Measurements from ENCODE around the gene FXR2.

The FXR2 gene

GRCh38 chr17:7544911-7545310, 69.8 kb downstream of the FXR2 start:
- DNase-seq: no peak
